Stimulated activated naive CD8-positive, alpha-beta T cell treated with anti-CD3 and anti-CD28 coated beads, Interleukin-15, amount 100 ng/mL, for 72 hours (primary cell): ENCODE data around the gene FBXL14.

Experiments used
- ATAC-seq: fragments of 150-1000 bp; cut with Tn5 transposase; 2 replicates; pipeline ENCODE4 v1.10.0; 2021; ENCODE audit warnings: mild to moderate bottlenecking, moderate library complexity
- DNase-seq, 2 donors: peaks; one replicate each; pipeline ENCODE4 v3.0.0; 2021 to 2022
- H3K27ac Mint-ChIP-seq, 2 donors: one replicate each; pipeline ENCODE4 v1.8.0; 2022; ENCODE audit warnings: mild to moderate bottlenecking in 2 of 2, mixed read lengths in 2 of 2, moderate library complexity in 2 of 2
- H3K27me3 Mint-ChIP-seq: one replicate; pipeline ENCODE4 v1.8.0; 2022; ENCODE audit warnings: mixed read lengths
- H3K4me1 Mint-ChIP-seq: one replicate; pipeline ENCODE4 v1.8.0; 2022; ENCODE audit warnings: mild to moderate bottlenecking, mixed read lengths
- H3K4me3 Mint-ChIP-seq, 2 donors: one replicate each; pipeline ENCODE4 v1.8.0; 2022; ENCODE audit warnings: mild to moderate bottlenecking in 2 of 2, mixed read lengths in 2 of 2, moderate library complexity in 1 of 2
- H3K9me3 Mint-ChIP-seq, 2 donors: one replicate each; pipeline ENCODE4 v1.8.0; 2022; ENCODE audit warnings: mixed read lengths in 2 of 2

FBXL14 gene

DNA sequence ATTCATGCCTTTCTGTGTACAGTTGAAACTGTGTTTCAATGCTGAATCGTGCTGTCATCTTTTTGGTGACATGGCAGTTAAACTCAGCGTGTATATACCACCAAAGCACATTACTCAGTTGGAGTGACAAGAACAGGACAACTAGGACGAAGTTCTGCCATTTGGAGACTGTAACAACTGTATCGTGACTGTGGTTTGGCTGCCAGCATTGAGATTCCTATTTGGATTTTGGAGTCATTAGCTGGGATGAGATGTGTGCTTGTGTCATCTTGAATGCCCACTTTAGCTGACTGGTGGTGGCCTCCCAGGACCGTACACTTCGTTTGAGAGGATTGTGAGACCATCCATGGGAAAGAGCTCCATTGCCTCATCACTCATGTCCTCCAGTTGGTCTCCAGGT, 42.9 kb downstream of the FBXL14 start:
- no peak for DNase-seq
- H3K27ac Mint-ChIP-seq: no peak overlapping the region
- ATAC-seq: no peak
- H3K4me1 Mint-ChIP-seq: peaks cover 24% of the 10 kb centered on the region
- peaks cover 54% of the 10 kb centered on the region for H3K27me3 Mint-ChIP-seq
- no peak overlapping the region for H3K4me3 Mint-ChIP-seq
- peaks cover 0 to 14% of the 10 kb centered on the region in 2 donors for H3K9me3 Mint-ChIP-seq

GRCh38 chr12:1546931-1547640, 47.3 kb downstream of the FBXL14 start:
- Mint-ChIP-seq H3K4me3 (no peak overlapping the region), H3K27me3 (peaks cover 58% of the 10 kb centered on the region), H3K9me3 (peaks cover 0 to 14% of the 10 kb centered on the region in 2 donors), H3K4me1 (no peaks in the 10 kb centered on the region), H3K27ac (no peak overlapping the region)
- DNase-seq (no peak), ATAC-seq (no peak)

- Mint-ChIP-seq H3K27ac (no peak overlapping the region), H3K9me3 (no peaks in the 10 kb centered on the region), H3K27me3 (peaks cover 62% of the 10 kb centered on the region), H3K4me3 (no peak overlapping the region), H3K4me1 (no peaks in the 10 kb centered on the region)
- ATAC-seq: no peak
- DNase-seq: no peak
These were observed 49.2 kb downstream of the FBXL14 start for GRCh38 chr12:1544996-1545700.

GRCh38 chr12:1542599-1542998, 51.8 kb downstream of the FBXL14 start:
- Mint-ChIP-seq H3K27ac (no peak overlapping the region), H3K4me1 (no peaks in the 10 kb centered on the region), H3K9me3 (no peaks in the 10 kb centered on the region), H3K4me3 (no peak overlapping the region), H3K27me3 (peaks cover 74% of the 10 kb centered on the region)
- ATAC-seq (no peak), DNase-seq (no peak)

- no peak overlapping the region for H3K4me3 Mint-ChIP-seq
These were observed 53.7 kb downstream of the FBXL14 start for GRCh38 chr12:1540690-1541089.

DNA sequence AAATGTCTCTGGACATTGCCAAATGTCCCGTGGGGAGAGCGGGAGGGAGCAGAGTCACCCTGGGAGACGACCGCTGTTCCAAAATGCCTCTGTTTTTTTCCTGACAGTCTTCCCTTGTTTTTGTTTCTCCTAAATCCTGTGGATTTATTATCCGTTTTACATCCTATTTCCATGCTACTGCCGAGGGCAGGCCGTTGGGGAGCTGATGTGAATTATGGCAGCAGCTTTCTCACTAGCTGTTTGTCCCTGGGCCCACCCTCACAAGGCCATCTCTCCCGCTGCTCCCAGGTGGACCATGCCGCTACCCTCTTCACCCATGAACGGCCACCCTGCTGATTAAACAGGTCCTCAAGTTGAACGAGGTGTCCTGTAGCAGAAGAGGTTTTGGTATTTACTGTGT, 55.2 kb downstream of the FBXL14 start:
- DNase-seq: no peak
- no peak for ATAC-seq
- H3K27ac Mint-ChIP-seq: no peak overlapping the region
- H3K27me3 Mint-ChIP-seq: peaks cover 87% of the 10 kb centered on the region
- no peak overlapping the region for H3K4me3 Mint-ChIP-seq
- H3K9me3 Mint-ChIP-seq: no peaks in the 10 kb centered on the region
- peaks cover 9% of the 10 kb centered on the region for H3K4me1 Mint-ChIP-seq

More at GRCh38 chr12:1540690-1541089, 53.7 kb downstream of the FBXL14 start:
- ATAC-seq: no peak
- no peak overlapping the region for H3K27ac Mint-ChIP-seq
- DNase-seq: no peak
- H3K27me3 Mint-ChIP-seq: peaks cover 80% of the 10 kb centered on the region
- H3K9me3 Mint-ChIP-seq: no peaks in the 10 kb centered on the region
- no peaks in the 10 kb centered on the region for H3K4me1 Mint-ChIP-seq

- Mint-ChIP-seq H3K27ac (no peak overlapping the region), H3K4me3 (no peak overlapping the region), H3K4me1 (peaks cover 32% of the 10 kb centered on the region), H3K9me3 (no peaks in the 10 kb centered on the region), H3K27me3 (peaks cover 91% of the 10 kb centered on the region)
- no peak for ATAC-seq
- no peak for DNase-seq
These were observed 57.6 kb downstream of the FBXL14 start for GRCh38 chr12:1536817-1537216.

DNA sequence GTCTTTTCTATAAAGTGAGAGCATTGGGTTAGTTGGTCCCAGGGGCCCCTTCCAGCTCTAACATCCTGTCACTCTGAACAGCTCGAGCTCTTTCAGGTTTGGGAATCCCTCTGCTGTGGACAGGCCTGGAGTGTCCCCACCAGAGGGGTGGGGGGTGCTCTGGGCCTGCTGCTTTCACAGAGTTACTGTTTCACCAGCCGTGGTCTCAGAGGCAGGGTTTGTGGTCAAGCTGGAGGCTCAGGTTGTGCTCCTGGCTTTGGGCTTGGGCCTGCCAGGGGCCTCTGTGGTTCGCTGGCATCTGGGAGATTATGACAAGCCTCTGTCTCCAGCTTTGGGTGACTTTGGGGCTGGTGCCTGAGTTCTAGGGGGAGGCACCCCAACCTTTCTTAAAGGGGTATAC, 59.6 kb downstream of the FBXL14 start:
- Mint-ChIP-seq H3K4me3 (peak overlapping the region; percentile 2 to 20), H3K9me3 (no peaks in the 10 kb centered on the region), H3K4me1 (peaks cover 41% of the 10 kb centered on the region), H3K27me3 (peaks cover 88% of the 10 kb centered on the region), H3K27ac (no peak overlapping the region)
- ATAC-seq (peak; percentile 13), DNase-seq (peak in 1 of 2 donors; percentile 45)

- Mint-ChIP-seq H3K4me1 (peaks cover 45% of the 10 kb centered on the region), H3K4me3 (peak overlapping the region; percentile 86 to 89), H3K9me3 (no peaks in the 10 kb centered on the region), H3K27me3 (peaks cover 88% of the 10 kb centered on the region), H3K27ac (peak overlapping the region; percentile 10 to 43)
- DNase-seq: peak; percentile 61 to 74
- peak; percentile 89 for ATAC-seq
These were observed 60.6 kb downstream of the FBXL14 start for GRCh38 chr12:1533602-1534304.

DNA sequence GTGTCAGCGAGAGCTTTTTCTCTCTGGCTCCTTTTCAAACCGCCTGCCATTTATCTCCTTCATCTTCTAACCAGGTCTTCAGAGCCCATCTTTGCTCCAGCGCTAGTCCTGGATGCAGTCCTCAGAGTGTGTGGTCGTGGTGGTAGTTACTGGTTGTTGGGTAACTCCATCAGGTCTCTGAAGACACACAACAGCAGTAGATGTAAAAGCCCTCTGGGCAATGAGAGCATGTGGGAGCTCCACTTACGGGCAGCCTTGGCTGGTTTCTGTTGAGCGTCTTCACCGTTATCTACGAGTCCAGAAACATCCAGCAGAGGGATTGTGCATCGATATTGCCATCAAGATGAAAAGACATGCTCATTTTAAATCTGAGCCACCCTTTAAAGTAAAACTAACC, 61.2 kb downstream of the FBXL14 start:
- Mint-ChIP-seq H3K9me3 (no peaks in the 10 kb centered on the region), H3K4me3 (peak overlapping the region; percentile 86 to 89), H3K4me1 (peaks cover 45% of the 10 kb centered on the region), H3K27ac (no peak overlapping the region), H3K27me3 (peaks cover 88% of the 10 kb centered on the region)
- ATAC-seq (peak; percentile 42), DNase-seq (peak; percentile 37 to 40)

DNA sequence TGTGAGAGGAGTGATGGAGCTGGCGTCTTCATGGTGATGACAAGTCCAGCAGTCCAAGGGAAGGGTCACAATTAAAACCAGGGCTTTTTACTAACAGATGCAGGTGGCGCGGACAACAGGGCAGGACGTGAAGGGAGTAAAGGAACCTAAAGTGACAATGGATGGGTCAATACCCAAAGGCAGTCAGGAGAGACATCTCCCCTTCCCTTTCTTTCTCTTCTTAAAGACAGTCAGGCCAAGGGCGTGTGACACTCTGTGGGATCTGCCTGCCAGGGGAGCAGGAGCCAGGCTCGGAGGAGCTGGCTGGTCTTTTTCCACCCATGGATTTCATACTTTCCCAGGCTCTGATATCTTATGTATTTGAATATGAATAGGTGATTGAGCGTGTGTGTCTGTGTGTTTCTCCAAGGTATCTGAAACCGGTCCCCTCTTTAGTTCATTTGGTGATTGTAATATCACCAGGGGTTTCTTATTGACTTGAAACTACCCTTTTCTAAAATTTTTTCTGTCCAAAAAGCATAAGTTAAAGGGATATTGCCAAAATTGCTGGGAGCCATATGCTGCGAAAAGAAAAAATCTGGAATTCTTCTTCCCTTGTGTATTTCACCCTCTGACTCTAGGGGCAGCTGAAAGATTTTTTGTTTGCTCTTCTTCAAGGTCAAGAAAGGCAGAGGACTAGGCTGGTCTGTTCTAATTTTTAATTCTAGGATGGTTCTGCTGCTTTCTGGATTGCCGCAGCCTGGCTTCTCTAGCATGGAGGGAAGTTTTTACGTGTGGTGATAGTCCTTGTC, 61.8 kb downstream of the FBXL14 start:
- ATAC-seq: no peak
- no peak overlapping the region for H3K27ac Mint-ChIP-seq
- peaks cover 88% of the 10 kb centered on the region for H3K27me3 Mint-ChIP-seq
- peak overlapping the region; percentile 86 to 89 for H3K4me3 Mint-ChIP-seq
- H3K9me3 Mint-ChIP-seq: no peaks in the 10 kb centered on the region
- peaks cover 45% of the 10 kb centered on the region for H3K4me1 Mint-ChIP-seq
- no peak for DNase-seq

DNA sequence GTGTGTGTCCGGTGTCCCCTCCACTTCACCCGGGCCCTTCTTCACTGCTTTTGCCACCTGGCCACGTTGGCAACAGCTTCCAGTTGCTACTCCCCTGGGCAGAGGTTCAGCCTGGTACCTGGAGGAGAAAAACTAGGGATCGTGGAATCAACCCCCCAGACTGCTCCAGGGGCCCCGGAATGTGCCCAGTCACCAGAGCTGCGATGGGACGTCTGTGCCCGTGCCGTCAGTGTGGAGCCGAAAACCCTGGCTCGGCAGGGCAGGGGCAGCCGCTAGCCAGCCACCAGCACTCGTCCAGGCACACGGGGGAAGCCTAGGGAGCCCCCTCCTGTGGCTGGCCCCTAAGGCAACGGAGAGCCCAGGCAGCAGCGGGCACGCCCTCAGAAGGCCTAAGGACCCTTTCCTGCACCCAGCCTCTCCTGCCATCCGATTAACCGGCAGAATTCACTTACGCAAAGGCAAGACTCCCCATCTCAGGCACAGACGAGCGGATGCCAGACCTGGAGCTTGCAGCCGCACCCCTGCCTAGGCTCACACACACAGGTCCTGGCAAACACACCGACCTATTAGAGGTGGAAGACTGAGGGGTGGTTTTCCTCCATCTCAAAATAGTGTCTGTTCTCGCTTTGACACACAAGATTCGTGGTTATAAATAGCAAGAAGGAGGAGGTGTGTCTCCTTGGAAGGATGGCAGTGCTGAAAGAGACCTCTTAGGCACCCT, 62.6 kb downstream of the FBXL14 start:
- ATAC-seq (no peak), DNase-seq (peak in 1 of 2 donors; percentile 20)
- Mint-ChIP-seq H3K27ac (peak overlapping the region in 1 of 2 donors; percentile 73), H3K9me3 (no peaks in the 10 kb centered on the region), H3K27me3 (peaks cover 88% of the 10 kb centered on the region), H3K4me3 (peak overlapping the region; percentile 58 to 84), H3K4me1 (peaks cover 45% of the 10 kb centered on the region)

- peaks cover 88% of the 10 kb centered on the region for H3K27me3 Mint-ChIP-seq
- H3K4me3 Mint-ChIP-seq: peak overlapping the region; percentile 58 to 84
- peaks cover 45% of the 10 kb centered on the region for H3K4me1 Mint-ChIP-seq
- H3K9me3 Mint-ChIP-seq: no peaks in the 10 kb centered on the region
- peak in 1 of 2 donors; percentile 28 for DNase-seq
- ATAC-seq: no peak
- no peak overlapping the region for H3K27ac Mint-ChIP-seq
These were observed 63.2 kb downstream of the FBXL14 start for GRCh38 chr12:1531153-1531653.

DNA sequence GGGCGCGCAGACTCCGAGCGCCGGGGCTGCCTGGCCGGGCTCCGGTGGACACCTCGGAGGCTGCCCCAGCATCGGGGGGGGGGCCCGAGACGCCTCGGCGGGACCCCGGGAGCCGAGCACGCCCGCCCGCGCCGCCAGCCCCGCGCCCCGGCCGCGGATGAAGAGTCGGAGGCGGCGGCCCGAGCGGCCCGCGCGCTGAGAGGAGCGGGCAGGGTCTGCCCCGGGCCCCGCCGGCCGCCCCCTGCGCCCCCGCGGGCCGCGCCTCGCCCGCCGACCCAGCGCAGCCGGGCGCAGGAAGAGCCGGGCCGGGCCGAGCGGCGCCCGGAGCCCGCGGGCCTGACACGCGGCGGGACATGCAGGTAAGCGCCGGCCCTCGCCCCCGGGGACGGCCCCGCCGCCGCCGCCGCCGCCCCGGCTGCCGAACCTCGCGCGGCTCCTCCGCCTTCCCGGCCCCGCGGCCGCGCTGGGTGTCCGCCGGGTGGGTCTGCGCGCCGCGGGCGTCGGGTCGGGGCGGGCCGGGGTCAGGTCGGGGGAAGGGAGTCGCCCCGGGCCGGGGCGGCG, 63.7 kb downstream of the FBXL14 start:
- peaks cover 88% of the 10 kb centered on the region for H3K27me3 Mint-ChIP-seq
- H3K9me3 Mint-ChIP-seq: no peaks in the 10 kb centered on the region
- no peak overlapping the region for H3K27ac Mint-ChIP-seq
- no peak overlapping the region for H3K4me3 Mint-ChIP-seq
- ATAC-seq: no peak
- peak in 1 of 2 donors; percentile 21 for DNase-seq
- peaks cover 45% of the 10 kb centered on the region for H3K4me1 Mint-ChIP-seq
